ENCODE measurements around the gene COL24A1.
"Not testable (repeated sequence)": the region's sequence is repeated elsewhere in the genome, so short reads cannot be mapped to it uniquely, and the experiment has no call there.

Gene COL24A1

GRCh38 chr1:86072474-86072873 lies 84.1 kb downstream of the COL24A1 start:
- not testable (repeated sequence) for DNase-seq

- DNase-seq, result not testable (repeated sequence)
Observed at GRCh38 chr1:86071870-86072269, 84.7 kb downstream of the COL24A1 start.

GRCh38 chr1:86069757-86070145 lies 86.8 kb downstream of the COL24A1 start:
- DNase-seq, result peak; percentile 50

GRCh38 chr1:86068841-86069756 lies 87.5 kb downstream of the COL24A1 start:
- DNase-seq, result peak; percentile 51

- peak; percentile 75 for DNase-seq
Observed at GRCh38 chr1:86068271-86068721, 88.3 kb downstream of the COL24A1 start.

- DNase-seq, result peak; percentile 74
Observed at GRCh38 chr1:86067626-86068025, 88.9 kb downstream of the COL24A1 start.

GRCh38 chr1:86064899-86065298 lies 91.7 kb downstream of the COL24A1 start:
- no peak for DNase-seq

GRCh38 chr1:86063721-86064120 lies 92.9 kb downstream of the COL24A1 start:
- DNase-seq, result no peak

GRCh38 chr1:86062453-86062852 lies 94.1 kb downstream of the COL24A1 start:
- peak; percentile 79 for DNase-seq

- DNase-seq, result peak; percentile 16
Observed at GRCh38 chr1:86061551-86061990, 95.0 kb downstream of the COL24A1 start.

- DNase-seq, result no peak
Observed at GRCh38 chr1:86054396-86054795, 102.2 kb downstream of the COL24A1 start.

- DNase-seq, result no peak
Observed at GRCh38 chr1:86052948-86053698, 103.4 kb downstream of the COL24A1 start.

GRCh38 chr1:86035101-86035500 lies 121.5 kb downstream of the COL24A1 start:
- no peak for DNase-seq

GRCh38 chr1:86030180-86030579 lies 126.4 kb downstream of the COL24A1 start:
- no peak for DNase-seq

- DNase-seq, result peak; percentile 47
Observed at GRCh38 chr1:86018283-86018923, 138.2 kb downstream of the COL24A1 start.

GRCh38 chr1:86016076-86016759 lies 140.4 kb downstream of the COL24A1 start:
- no peak for DNase-seq

- DNase-seq, result no peak
Observed at GRCh38 chr1:86015375-86015774, 141.2 kb downstream of the COL24A1 start.

- DNase-seq, result peak; percentile 11
Observed at GRCh38 chr1:86000601-86001000, 156.0 kb downstream of the COL24A1 start.

GRCh38 chr1:85998105-85998855 lies 158.3 kb downstream of the COL24A1 start:
- DNase-seq, result no peak

- peak; percentile 77 for DNase-seq
Observed at GRCh38 chr1:85992791-85993190, 163.8 kb downstream of the COL24A1 start.

GRCh38 chr1:85991261-85991660 lies 165.3 kb downstream of the COL24A1 start:
- DNase-seq, result no peak

- no peak for DNase-seq
Observed at GRCh38 chr1:85984636-85985035, 171.9 kb downstream of the COL24A1 start.
